PC-9 (cell line): ENCODE data around the gene RSPRY1. TPM values are rescaled to one million over a fixed set of nuclear protein-coding genes. Genes with fewer than 3 reads are reported as not detected.

Source experiments
- BruUV-seq: library from RNA; stranded (reverse); fragments of 400-500 nt; replicated peaks from 2 replicates; lab custom pipeline; 2021; lab: Mats Ljungman, UMichigan
- CTCF ChIA-PET: fragments of 300-600 bp; sonication (Branson Sonifier 250); formaldehyde crosslinking; loops from one replicate; lab custom pipeline; 2022; ENCODE audit warnings: antibody characterized with exemption; lab: Charles Lee
- POLR2A ChIA-PET: fragments of 300-600 bp; sonication (Branson Sonifier 250); formaldehyde crosslinking; loops from one replicate; lab custom pipeline; 2022; ENCODE audit warnings: antibody characterized with exemption; ENCODE audit not compliant: unreplicated experiment; lab: Charles Lee
- DNase-seq, 2 experiments: peaks; one replicate each; pipeline versions ENCODE4 v3.0.0 to v3.0.0-alpha.2; 2015 to 2022; ENCODE audit warnings: mixed read lengths in 1 of 2
- H2AFZ ChIP-seq: fragments of 200-600 bp; sonication (generic); 2 replicates; pipeline ENCODE4 v1.8.1; 2017; ENCODE audit warnings: antibody characterized with exemption
- H3F3A ChIP-seq: fragments of 200-600 bp; sonication (generic); 2 replicates; pipeline ENCODE4 v1.8.1; 2017; ENCODE audit warnings: antibody characterized with exemption, mild to moderate bottlenecking, low read depth; ENCODE audit not compliant: insufficient read depth
- H3K27ac ChIP-seq: fragments of 200-600 bp; sonication (generic); 2 replicates; pipeline ENCODE4 v1.6.1; 2016; ENCODE audit warnings: mixed run types
- H3K27me3 ChIP-seq: fragments of 200-600 bp; sonication (generic); 2 replicates; pipeline ENCODE4 v1.6.1; 2016; ENCODE audit warnings: low read depth, mixed run types; ENCODE audit not compliant: insufficient read depth
- H3K36me3 ChIP-seq: fragments of 200-600 bp; sonication (generic); 2 replicates; pipeline ENCODE4 v1.6.1; 2016; ENCODE audit warnings: low read depth, mixed run types
- H3K4me1 ChIP-seq: fragments of 200-600 bp; sonication (generic); replicated peaks from 2 replicates; pipeline ENCODE4 v1.6.1; 2016; ENCODE audit warnings: mixed run types; ENCODE audit not compliant: insufficient read depth
- H3K4me2 ChIP-seq: fragments of 200-600 bp; sonication (generic); 2 replicates; pipeline ENCODE4 v1.6.1; 2017; ENCODE audit warnings: mixed run types
- H3K4me3 ChIP-seq: fragments of 200-600 bp; sonication (generic); 2 replicates; pipeline ENCODE4 v1.6.1; 2016; ENCODE audit warnings: mixed run types
- H3K79me2 ChIP-seq: fragments of 200-600 bp; sonication (generic); 2 replicates; pipeline ENCODE4 v1.6.1; 2017; ENCODE audit warnings: low read depth, mixed run types
- H3K9me2 ChIP-seq: fragments of 200-600 bp; sonication (generic); 2 replicates; pipeline ENCODE4 v1.8.1; 2017; ENCODE audit warnings: mild to moderate bottlenecking; ENCODE audit not compliant: insufficient read depth
- H3K9me3 ChIP-seq: fragments of 200-600 bp; sonication (generic); 2 replicates; pipeline ENCODE4 v1.8.1; 2016; ENCODE audit warnings: low read depth; ENCODE audit not compliant: insufficient read depth
- H4K20me1 ChIP-seq: fragments of 200-600 bp; sonication (generic); 2 replicates; pipeline ENCODE4 v1.8.1; 2017; ENCODE audit not compliant: insufficient read depth
- CTCF ChIP-seq: fragments of 200-600 bp; sonication (generic); conservative IDR thresholded peaks from 2 replicates; pipeline ENCODE4 v1.6.1; 2017; ENCODE audit warnings: mixed run types, antibody characterized with exemption, mild to moderate bottlenecking, moderate library complexity
- EZH2 ChIP-seq: fragments of 200-600 bp; sonication (generic); IDR thresholded peaks from 2 replicates; pipeline ENCODE4 v1.8.0; 2017; ENCODE audit warnings: antibody characterized with exemption, low read depth
- intact Hi-C: fragments of 100-400 bp; cut with micrococcal nuclease; formaldehyde crosslinking; loops from one replicate; pipeline ENCODE4 v1.10.0; 2022; ENCODE audit not compliant: unreplicated experiment
- total RNA-seq: library from RNA; stranded (reverse); gene quantifications from 2 replicates; pipeline ENCODE4 v1.2.3, GENCODE V29; 2021

The RSPRY1 gene
- total RNA-seq, 1 experiment from 2014 or later = 26.3 TPM

GRCh38 chr16:57256601-57257395 lies 70.7 kb downstream of the RSPRY1 start:
- no peak for TF ChIP-seq CTCF
- no peak for TF ChIP-seq EZH2
- Histone ChIP-seq H3K79me2 (no peaks in the 10 kb centered on the region), H4K20me1 (no peaks in the 10 kb centered on the region), H3F3A (peaks cover 35% of the 10 kb centered on the region), H3K4me3 (no peak overlapping the region), H3K4me2 (no peak overlapping the region), H3K27ac (no peak overlapping the region), H3K4me1 (peaks cover 40% of the 10 kb centered on the region), H3K9me2 (no peaks in the 10 kb centered on the region), H3K9me3 (no peaks in the 10 kb centered on the region), H2AFZ (no peak overlapping the region), H3K36me3 (0 out of 2 replicates have a peak, but pooled peaks cover 4% of the 10 kb centered on the region), H3K27me3 (no peaks in the 10 kb centered on the region)
- ChIA-PET POLR2A (no interaction called here), CTCF (no interaction called here)
- DNase-seq = no peak
- intact Hi-C loops = no loop called here
- BruUV-seq = no TSS peak

- H3K79me2 ChIP-seq = no peaks in the 10 kb centered on the region
- H3K27ac ChIP-seq = no peak overlapping the region
- peaks cover 35% of the 10 kb centered on the region for H3F3A ChIP-seq
- H3K4me3 ChIP-seq = no peak overlapping the region
- H3K9me2 ChIP-seq = no peaks in the 10 kb centered on the region
- ChIA-PET POLR2A (no interaction called here), CTCF (no interaction called here)
- H3K9me3 ChIP-seq = no peaks in the 10 kb centered on the region
- no peaks in the 10 kb centered on the region for H3K36me3 ChIP-seq
- intact Hi-C loops = no loop called here
- no peak overlapping the region for H2AFZ ChIP-seq
- H3K27me3 ChIP-seq = no peaks in the 10 kb centered on the region
- peaks cover 40% of the 10 kb centered on the region for H3K4me1 ChIP-seq
- no peak overlapping the region for H3K4me2 ChIP-seq
- TF ChIP-seq EZH2 (no peak), CTCF (no peak)
- BruUV-seq = no TSS peak
- DNase-seq = no peak
- no peaks in the 10 kb centered on the region for H4K20me1 ChIP-seq
These were observed 71.4 kb downstream of the RSPRY1 start for GRCh38 chr16:57257455-57258070.

GRCh38 chr16:57258226-57258909 lies 72.2 kb downstream of the RSPRY1 start:
- H3K4me2 ChIP-seq = no peak overlapping the region
- POLR2A ChIA-PET = no interaction called here
- CTCF ChIA-PET = no interaction called here
- TF ChIP-seq CTCF (no peak), EZH2 (no peak)
- DNase-seq = no peak
- intact Hi-C loops = no loop called here
- no peaks in the 10 kb centered on the region for H3K9me2 ChIP-seq
- H3K9me3 ChIP-seq = no peaks in the 10 kb centered on the region
- H2AFZ ChIP-seq = no peak overlapping the region
- H4K20me1 ChIP-seq = no peaks in the 10 kb centered on the region
- no peaks in the 10 kb centered on the region for H3K79me2 ChIP-seq
- peaks cover 31% of the 10 kb centered on the region for H3F3A ChIP-seq
- H3K27ac ChIP-seq = no peak overlapping the region
- no peak overlapping the region for H3K4me3 ChIP-seq
- H3K4me1 ChIP-seq = peaks cover 34% of the 10 kb centered on the region
- no peaks in the 10 kb centered on the region for H3K36me3 ChIP-seq
- no peaks in the 10 kb centered on the region for H3K27me3 ChIP-seq
- no TSS peak for BruUV-seq
